ENCODE data around the gene TM2D1. TPM values are rescaled to one million over a fixed set of nuclear protein-coding genes. Genes with fewer than 3 reads are reported as not detected.

The TM2D1 gene
- total RNA-seq = 10 to 100 TPM; 26.3 to 86.6 (median 49.2) TPM

GRCh38 chr1:61724813-61725694 lies at the start of gene TM2D1:
Gene TM2D1 (minus strand): TSS chr1:61725141. CDS start chr1:61725120, 21 bp downstream.
- 0 to 3% methylated on average over 18 to 39 of the region's 45 CpGs for WGBS, 2 donors
- TF ChIP-seq CTCF (IDR thresholded peaks at IDR 0.05) (peak in 3 of 6 experiments; percentile 10 to 29 (median 27)), POLR2AphosphoS5 (IDR thresholded peaks at IDR 0.05) (peak; percentile 96), POLR2A (IDR thresholded peaks at IDR 0.05) (peak; percentile 71 to 97 (median 92)), EP300 (IDR thresholded peaks at IDR 0.05) (peak in 1 of 4 donors; percentile 76)
- Histone ChIP-seq H3K27me3 (no peaks in the 10 kb centered on the region), H3K4me3 (peak within 1 kb of the TSS; percentile 50 to 86 (median 68)), H3K9me3 (no peaks in the 10 kb centered on the region), H3K27ac (peak within 1 kb of the TSS; percentile 89 to 96 (median 94)), H3K36me3 (peaks cover 0 to 12% (median 2%) of the 10 kb centered on the region in 4 donors), H3K4me1 (peaks cover 9 to 18% (median 12%) of the 10 kb centered on the region in 4 donors)
- DNase-seq (peak; percentile 91 to 93), ATAC-seq (ENCODE audit: low FRiP score in 2 of 2) (peak; percentile 99)

GRCh38 chr1:61770131-61770530 lies 45.2 kb upstream of the TM2D1 start:
- Histone ChIP-seq H3K4me3 (no peak overlapping the region), H3K4me1 (no peaks in the 10 kb centered on the region), H3K27me3 (no peaks in the 10 kb centered on the region), H3K36me3 (peaks cover 0 to 32% (median 0%) of the 10 kb centered on the region in 4 donors), H3K9me3 (no peaks in the 10 kb centered on the region), H3K27ac (no peak overlapping the region)
- TF ChIP-seq EP300 (IDR thresholded peaks at IDR 0.05) (no peak), POLR2A (IDR thresholded peaks at IDR 0.05) (no peak), CTCF (IDR thresholded peaks at IDR 0.05) (no peak), POLR2AphosphoS5 (IDR thresholded peaks at IDR 0.05) (no peak)
- no peak for DNase-seq
- ATAC-seq (ENCODE audit: low FRiP score in 2 of 2) = no peak
- 80 to 87% methylated on average over 1 of the region's 1 CpG for WGBS, 2 donors

GRCh38 chr1:61757950-61758349 lies 33.0 kb upstream of the TM2D1 start:
- Histone ChIP-seq H3K4me1 (peaks cover 0 to 2% (median 0%) of the 10 kb centered on the region in 4 donors), H3K4me3 (no peak overlapping the region), H3K27ac (no peak overlapping the region), H3K36me3 (peaks cover 0 to 2% (median 0%) of the 10 kb centered on the region in 4 donors), H3K27me3 (no peaks in the 10 kb centered on the region), H3K9me3 (no peaks in the 10 kb centered on the region)
- DNase-seq = no peak
- WGBS, 2 donors = 81 to 86% methylated on average over 2 of the region's 2 CpGs
- peak in 1 of 2 donors; percentile 56 for ATAC-seq (ENCODE audit: low FRiP score in 2 of 2)
- TF ChIP-seq POLR2AphosphoS5 (IDR thresholded peaks at IDR 0.05) (no peak), CTCF (IDR thresholded peaks at IDR 0.05) (no peak), EP300 (IDR thresholded peaks at IDR 0.05) (no peak), POLR2A (IDR thresholded peaks at IDR 0.05) (no peak)

- Histone ChIP-seq H3K27me3 (no peaks in the 10 kb centered on the region), H3K4me1 (peaks cover 0 to 2% (median 0%) of the 10 kb centered on the region in 4 donors), H3K9me3 (no peaks in the 10 kb centered on the region), H3K27ac (no peak overlapping the region), H3K36me3 (peaks cover 0 to 2% (median 0%) of the 10 kb centered on the region in 4 donors), H3K4me3 (no peak overlapping the region)
- ATAC-seq (ENCODE audit: low FRiP score in 2 of 2) (no peak), DNase-seq (no peak)
- TF ChIP-seq POLR2A (IDR thresholded peaks at IDR 0.05) = no peak
- no peak for TF ChIP-seq POLR2AphosphoS5 (IDR thresholded peaks at IDR 0.05)
- no peak for TF ChIP-seq CTCF (IDR thresholded peaks at IDR 0.05)
- no peak for TF ChIP-seq EP300 (IDR thresholded peaks at IDR 0.05)
- WGBS, 2 donors = 82 to 91% methylated on average over 3 of the region's 3 CpGs
Measured at GRCh38 chr1:61756773-61757172, 31.8 kb upstream of the TM2D1 start.

Measured in upper lobe of left lung (tissue), 6 donors.